Erythroblast (primary cell): ENCODE data around the gene SFSWAP.

Source experiments
- GATA1 ChIP-seq: IDR thresholded peaks from 2 replicates; pipeline ENCODE4 v1.6.1; 2011; ENCODE audit warnings: low read depth, mild to moderate bottlenecking, control low read depth, low read length, moderate library complexity
- POLR2A ChIP-seq: IDR thresholded peaks from 2 replicates; pipeline ENCODE4 v1.6.1; 2011; ENCODE audit warnings: mild to moderate bottlenecking, low read length

DNA sequence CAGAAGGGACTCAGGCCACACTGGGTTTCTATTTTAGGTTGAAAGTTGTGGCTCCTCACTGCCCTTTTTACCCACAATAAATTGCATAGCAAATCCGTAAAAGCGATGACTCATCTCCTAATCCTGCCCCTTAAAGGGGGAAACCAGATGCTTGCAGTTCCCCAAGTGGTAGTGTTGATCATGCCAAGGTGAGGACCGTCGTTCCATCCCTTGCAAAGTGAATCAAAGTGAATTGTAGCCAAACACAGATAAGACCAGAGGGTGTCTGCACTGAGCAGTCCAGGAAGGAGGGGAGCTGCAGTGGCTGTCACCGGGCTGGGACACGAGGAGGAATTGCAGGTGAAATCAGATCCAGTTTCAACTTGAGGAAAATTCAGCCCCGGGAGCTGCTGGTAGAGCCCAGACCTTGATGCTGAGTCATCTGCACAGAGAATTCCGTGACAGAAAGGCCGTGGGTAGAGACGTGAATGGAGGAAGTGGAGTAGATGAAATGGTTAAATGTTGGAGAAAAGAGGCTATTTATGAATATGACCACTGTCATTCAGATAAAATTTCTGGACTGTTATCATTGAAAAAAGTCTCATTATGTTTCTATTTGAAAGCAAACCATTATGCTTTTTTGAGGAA, 73.1 kb downstream of the SFSWAP start:
- TF ChIP-seq POLR2A: no peak
- TF ChIP-seq GATA1: no peak
